Liver (tissue), 9 donors: ENCODE results near the gene TMEM259. TPM values are rescaled to one million over a fixed set of nuclear protein-coding genes. Genes with fewer than 3 reads are reported as not detected.

Experiments used
- DNase-seq: peaks from one replicate; pipeline ENCODE4 v3.0.0-alpha.2; 2017; ENCODE audit warnings: low spot score
- H3K27ac ChIP-seq, 2 donors: one replicate each; pipeline ENCODE4 v1.7.0; 2013; ENCODE audit warnings: inconsistent platforms in 2 of 2, low read length in 2 of 2, control low read depth in 1 of 2, low read depth in 1 of 2, mild to moderate bottlenecking in 1 of 2
- H3K27me3 ChIP-seq, 4 donors: one replicate each; pipeline versions ENCODE4 v1.6.1 to v1.7.0; 2013; ENCODE audit warnings: low read length in 3 of 4, inconsistent platforms in 1 of 4, mild to moderate bottlenecking in 1 of 4, moderate library complexity in 1 of 4; ENCODE audit not compliant: control insufficient read depth in 4 of 4, insufficient read depth in 4 of 4
- H3K36me3 ChIP-seq, 4 donors: one replicate each; pipeline versions ENCODE4 v1.6.1 to v1.7.0; 2013; ENCODE audit warnings: low read length in 3 of 4, mild to moderate bottlenecking in 3 of 4, low read depth in 1 of 4, moderate library complexity in 1 of 4; ENCODE audit not compliant: control insufficient read depth in 4 of 4, insufficient read depth in 3 of 4
- H3K4me1 ChIP-seq, 4 donors: one replicate each; pipeline versions ENCODE4 v1.6.1 to v1.7.0; 2013; ENCODE audit warnings: low read length in 3 of 4, mild to moderate bottlenecking in 3 of 4, moderate library complexity in 1 of 4; ENCODE audit not compliant: control insufficient read depth in 4 of 4, insufficient read depth in 4 of 4
- H3K4me3 ChIP-seq, 3 donors: one replicate each; pipeline versions ENCODE4 v1.6.1 to v1.7.0; 2013; ENCODE audit warnings: low read length in 3 of 3, control low read depth in 1 of 3, low read depth in 1 of 3, mild to moderate bottlenecking in 1 of 3
- H3K9ac ChIP-seq, 2 donors: one replicate each; pipeline ENCODE4 v1.7.0; 2013; ENCODE audit warnings: low read length in 2 of 2, mild to moderate bottlenecking in 2 of 2, moderate library complexity in 2 of 2, control low read depth in 1 of 2, low read depth in 1 of 2
- H3K9me3 ChIP-seq, 4 donors: one replicate each; pipeline versions ENCODE4 v1.6.1 to v1.7.0; 2013; ENCODE audit warnings: low read length in 3 of 4; ENCODE audit not compliant: control insufficient read depth in 4 of 4
- EGR1 ChIP-seq, 2 donors: IDR thresholded peaks; 2 replicates each; pipeline ENCODE4 v1.6.1; 2016 to 2018; ENCODE audit warnings: antibody characterized with exemption in 2 of 2, low read depth in 2 of 2
- FOXA1 ChIP-seq: IDR thresholded peaks from 2 replicates; pipeline ENCODE4 v1.6.1; 2016; ENCODE audit warnings: antibody characterized with exemption
- FOXA2 ChIP-seq: IDR thresholded peaks from 2 replicates; pipeline ENCODE4 v1.6.1; 2016; ENCODE audit warnings: antibody characterized with exemption
- GABPA ChIP-seq, 2 donors: IDR thresholded peaks in 1 of 2; conservative IDR thresholded peaks in 1 of 2; 2 replicates each; pipeline ENCODE4 v1.6.1; 2016; ENCODE audit warnings: antibody characterized with exemption in 2 of 2, mild to moderate bottlenecking in 1 of 2, moderate library complexity in 1 of 2
- HNF4A ChIP-seq, 2 donors: conservative IDR thresholded peaks; 2 replicates each; pipeline ENCODE4 v1.6.1; 2016; ENCODE audit warnings: antibody characterized with exemption in 2 of 2, mild to moderate bottlenecking in 2 of 2
- HNF4G ChIP-seq: IDR thresholded peaks from 2 replicates; pipeline ENCODE4 v1.6.1; 2016; ENCODE audit warnings: antibody characterized with exemption
- JUND ChIP-seq, 2 donors: IDR thresholded peaks; 2 replicates each; pipeline ENCODE4 v1.6.1; 2016; ENCODE audit warnings: antibody characterized with exemption in 2 of 2
- NR2F2 ChIP-seq: IDR thresholded peaks from 2 replicates; pipeline ENCODE4 v1.6.1; 2016; ENCODE audit warnings: antibody characterized with exemption
- RAD21 ChIP-seq, 2 donors: IDR thresholded peaks; 2 replicates each; pipeline ENCODE4 v1.6.1; 2016; ENCODE audit warnings: antibody characterized with exemption in 2 of 2, mild to moderate bottlenecking in 2 of 2
- REST ChIP-seq: IDR thresholded peaks from 2 replicates; pipeline ENCODE4 v1.6.1; 2016; ENCODE audit warnings: antibody characterized with exemption, mild to moderate bottlenecking
- SP1 ChIP-seq: IDR thresholded peaks from 2 replicates; pipeline ENCODE4 v1.6.1; 2018; ENCODE audit warnings: antibody characterized with exemption, mild to moderate bottlenecking
- TAF1 ChIP-seq: conservative IDR thresholded peaks from 2 replicates; pipeline ENCODE4 v1.6.1; 2016; ENCODE audit warnings: antibody characterized with exemption, mild to moderate bottlenecking
- YY1 ChIP-seq: IDR thresholded peaks from 2 replicates; pipeline ENCODE4 v1.6.1; 2016; ENCODE audit warnings: antibody characterized with exemption, mild to moderate bottlenecking
- WGBS: extraction: QIAGEN DNeasy Blood & Tissue Kit; methylation state at CpG from one replicate; pipeline ENCODE4 v1.1.7; 2013; 5-methylcytosine and 5-hydroxymethylcytosine counted together
- polyA plus RNA-seq, 2 donors: library from polyadenylated mRNA; stranded (reverse) in 1 of 2; unstranded in 1 of 2; fragments of 200-250 nt in 1 of 2; fragments of >200 nt in 1 of 2; fragmentation: Nextera tagmentation in 1 of 2; extraction: Ambion mirVana in 1 of 2; gene quantifications; one replicate each; pipeline versions ENCODE4 v1.2.1 to v1.2.3, GENCODE V29; 2013 to 2015
- total RNA-seq, 2 donors: library from RNA; depleted of rRNA; stranded (reverse); fragments of >200 nt; gene quantifications; one replicate each; pipeline ENCODE4 v1.2.3, GENCODE V29; 2014
- TF ChIP-seq, protein P1 (sequence below): IDR thresholded peaks from 2 replicates; pipeline ENCODE4 v1.6.1; 2016; ENCODE audit warnings: antibody characterized with exemption
- TF ChIP-seq, protein P2 (sequence below): fragments of 150-350 bp; IDR thresholded peaks from 2 replicates; pipeline ENCODE4 v1.5.1; 2017; ENCODE audit warnings: improper control_type of control experiment, low read depth, low read length; ENCODE audit not compliant: missing input control
- TF ChIP-seq, protein P3 (sequence below): IDR thresholded peaks from 2 replicates; pipeline ENCODE4 v1.6.1; 2016; ENCODE audit warnings: antibody characterized with exemption
- donor health status: healthy.
- donor health status: healthy.
- donor health status: healthy.
- donor health status: healthy.
- donor health status: healthy.

Gene TMEM259
- total and polyA plus RNA-seq, 4 donors: 29.7 to 99.3 (median 57.3) TPM

GRCh38 chr19:1066748-1067340 lies 45.9 kb upstream of the TMEM259 start, which contains the start of gene ARHGAP45:
TSS of gene ARHGAP45 (plus strand) at chr19:1067167. CDS start at chr19:1067406, 239 bp downstream.
- DNase-seq: no peak
- H3K27ac ChIP-seq: peak within 1 kb of the TSS; percentile 76 to 79
- H3K36me3 ChIP-seq: no peaks in the 10 kb centered on the region
- peaks cover 2 to 31% (median 14%) of the 10 kb centered on the region in 4 donors for H3K4me1 ChIP-seq
- H3K27me3 ChIP-seq: peaks cover 0 to 7% (median 2%) of the 10 kb centered on the region in 4 donors
- peak within 1 kb of the TSS in 1 of 2 donors; percentile 14 for H3K9ac ChIP-seq
- H3K4me3 ChIP-seq: peak within 1 kb of the TSS; percentile 2 to 56 (median 54)
- 5% methylated on average over 61 of the region's 61 CpGs for WGBS
- no peaks in the 10 kb centered on the region for H3K9me3 ChIP-seq
- TF ChIP-seq, protein P1, sequence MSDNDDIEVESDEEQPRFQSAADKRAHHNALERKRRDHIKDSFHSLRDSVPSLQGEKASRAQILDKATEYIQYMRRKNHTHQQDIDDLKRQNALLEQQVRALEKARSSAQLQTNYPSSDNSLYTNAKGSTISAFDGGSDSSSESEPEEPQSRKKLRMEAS: no peak

GRCh38 chr19:1066251-1066747 lies 45.4 kb upstream of the TMEM259 start:
- peaks cover 0 to 7% (median 2%) of the 10 kb centered on the region in 4 donors for H3K27me3 ChIP-seq
- no peak overlapping the region for H3K9ac ChIP-seq
- H3K9me3 ChIP-seq: no peaks in the 10 kb centered on the region
- no peak overlapping the region for H3K27ac ChIP-seq
- H3K4me3 ChIP-seq: no peak overlapping the region
- H3K36me3 ChIP-seq: no peaks in the 10 kb centered on the region
- WGBS: 35% methylated on average over 17 of the region's 17 CpGs
- peaks cover 2 to 27% (median 13%) of the 10 kb centered on the region in 4 donors for H3K4me1 ChIP-seq
- no peak for TF ChIP-seq YY1
- no peak for TF ChIP-seq HNF4A (conservative IDR thresholded peaks at IDR 0.05)
- TF ChIP-seq JUND (IDR thresholded peaks at IDR 0.05): no peak
- no peak for TF ChIP-seq EGR1 (IDR thresholded peaks at IDR 0.05; ENCODE audit: low read depth in 2 of 2)
- TF ChIP-seq REST: no peak
- TF ChIP-seq, protein P2, sequence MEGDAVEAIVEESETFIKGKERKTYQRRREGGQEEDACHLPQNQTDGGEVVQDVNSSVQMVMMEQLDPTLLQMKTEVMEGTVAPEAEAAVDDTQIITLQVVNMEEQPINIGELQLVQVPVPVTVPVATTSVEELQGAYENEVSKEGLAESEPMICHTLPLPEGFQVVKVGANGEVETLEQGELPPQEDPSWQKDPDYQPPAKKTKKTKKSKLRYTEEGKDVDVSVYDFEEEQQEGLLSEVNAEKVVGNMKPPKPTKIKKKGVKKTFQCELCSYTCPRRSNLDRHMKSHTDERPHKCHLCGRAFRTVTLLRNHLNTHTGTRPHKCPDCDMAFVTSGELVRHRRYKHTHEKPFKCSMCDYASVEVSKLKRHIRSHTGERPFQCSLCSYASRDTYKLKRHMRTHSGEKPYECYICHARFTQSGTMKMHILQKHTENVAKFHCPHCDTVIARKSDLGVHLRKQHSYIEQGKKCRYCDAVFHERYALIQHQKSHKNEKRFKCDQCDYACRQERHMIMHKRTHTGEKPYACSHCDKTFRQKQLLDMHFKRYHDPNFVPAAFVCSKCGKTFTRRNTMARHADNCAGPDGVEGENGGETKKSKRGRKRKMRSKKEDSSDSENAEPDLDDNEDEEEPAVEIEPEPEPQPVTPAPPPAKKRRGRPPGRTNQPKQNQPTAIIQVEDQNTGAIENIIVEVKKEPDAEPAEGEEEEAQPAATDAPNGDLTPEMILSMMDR: no peak
- DNase-seq: no peak

GRCh38 chr19:1065606-1066109 lies 44.7 kb upstream of the TMEM259 start:
- no peak for DNase-seq
- Histone ChIP-seq H3K4me1 (peaks cover 2 to 22% (median 11%) of the 10 kb centered on the region in 4 donors), H3K4me3 (no peak overlapping the region), H3K9me3 (no peaks in the 10 kb centered on the region), H3K27me3 (peaks cover 0 to 4% (median 2%) of the 10 kb centered on the region in 4 donors), H3K36me3 (no peaks in the 10 kb centered on the region), H3K27ac (no peak overlapping the region), H3K9ac (no peak overlapping the region)
- WGBS: 60% methylated on average over 17 of the region's 17 CpGs
- TF ChIP-seq TAF1: no peak
- TF ChIP-seq FOXA2: no peak
- TF ChIP-seq, protein P2: no peak
- TF ChIP-seq, protein P1: no peak
- TF ChIP-seq, protein P3, sequence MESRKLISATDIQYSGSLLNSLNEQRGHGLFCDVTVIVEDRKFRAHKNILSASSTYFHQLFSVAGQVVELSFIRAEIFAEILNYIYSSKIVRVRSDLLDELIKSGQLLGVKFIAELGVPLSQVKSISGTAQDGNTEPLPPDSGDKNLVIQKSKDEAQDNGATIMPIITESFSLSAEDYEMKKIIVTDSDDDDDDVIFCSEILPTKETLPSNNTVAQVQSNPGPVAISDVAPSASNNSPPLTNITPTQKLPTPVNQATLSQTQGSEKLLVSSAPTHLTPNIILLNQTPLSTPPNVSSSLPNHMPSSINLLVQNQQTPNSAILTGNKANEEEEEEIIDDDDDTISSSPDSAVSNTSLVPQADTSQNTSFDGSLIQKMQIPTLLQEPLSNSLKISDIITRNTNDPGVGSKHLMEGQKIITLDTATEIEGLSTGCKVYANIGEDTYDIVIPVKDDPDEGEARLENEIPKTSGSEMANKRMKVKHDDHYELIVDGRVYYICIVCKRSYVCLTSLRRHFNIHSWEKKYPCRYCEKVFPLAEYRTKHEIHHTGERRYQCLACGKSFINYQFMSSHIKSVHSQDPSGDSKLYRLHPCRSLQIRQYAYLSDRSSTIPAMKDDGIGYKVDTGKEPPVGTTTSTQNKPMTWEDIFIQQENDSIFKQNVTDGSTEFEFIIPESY: no peak
- TF ChIP-seq NR2F2: no peak
- TF ChIP-seq YY1: no peak
- TF ChIP-seq SP1: no peak
- TF ChIP-seq FOXA1: no peak
- TF ChIP-seq HNF4G: no peak
- no peak for TF ChIP-seq RAD21 (IDR thresholded peaks at IDR 0.05)
- no peak for TF ChIP-seq GABPA (IDR thresholded peaks at IDR 0.05 in 1 of 2, conservative IDR thresholded peaks at IDR 0.05 in 1 of 2)
